Upper lobe of left lung (tissue), 4 donors: Measurements from ENCODE around the gene PROSER3.

Experiments
- POLR2A ChIP-seq, 4 donors: fragments of 450-650 bp; IDR thresholded peaks; one replicate each; pipeline ENCODE4 v1.5.1; 2016 to 2017; ENCODE audit warnings: antibody characterized with exemption in 4 of 4, mild to moderate bottlenecking in 2 of 4
- POLR2AphosphoS5 ChIP-seq, 2 donors: sonication (generic); formaldehyde crosslinking; IDR thresholded peaks; one replicate each; pipeline ENCODE4 v1.5.1; 2017; ENCODE audit warnings: antibody characterized with exemption in 2 of 2

DNA sequence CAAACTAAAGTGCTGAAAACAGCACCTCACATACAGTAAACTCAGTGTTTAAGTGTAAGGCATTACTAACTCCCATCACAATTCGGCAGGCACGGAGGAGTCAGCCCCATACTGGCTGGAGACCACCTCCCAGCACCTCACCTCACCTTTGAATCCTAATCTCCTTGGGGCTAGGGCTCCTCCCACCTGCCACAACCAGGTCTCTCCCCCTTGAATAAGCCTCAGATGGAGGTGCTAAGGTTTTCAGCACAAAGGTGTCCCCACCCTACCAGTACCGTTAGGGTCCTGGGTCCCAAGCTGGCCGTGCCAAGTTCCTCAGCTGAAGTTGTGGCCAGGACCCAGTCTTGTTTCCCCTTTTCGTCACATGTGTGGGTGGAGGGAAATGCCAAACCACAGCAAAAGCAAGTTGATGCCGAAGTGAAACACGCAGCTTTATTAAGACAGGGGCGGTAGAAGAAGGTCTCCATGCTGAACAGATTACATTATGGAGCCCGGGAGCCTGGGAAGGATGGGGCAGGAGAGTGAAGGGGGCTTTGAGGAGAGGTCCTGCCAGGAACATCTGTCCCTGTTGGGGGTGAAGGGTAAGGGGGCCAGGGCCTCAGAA lies 15.8 kb upstream of the PROSER3 start, which contains the start of gene IGFLR1:
- TF ChIP-seq POLR2A (IDR thresholded peaks at IDR 0.05) (peak in 1 of 4 donors; percentile 52), POLR2AphosphoS5 (IDR thresholded peaks at IDR 0.05) (peak in 1 of 2 donors; percentile 24)
